ENCODE measurements around the gene CPSF3.
"Not testable (repeated sequence)": the region's sequence is repeated elsewhere in the genome, so short reads cannot be mapped to it uniquely, and the experiment has no call there.

Gene CPSF3

DNA sequence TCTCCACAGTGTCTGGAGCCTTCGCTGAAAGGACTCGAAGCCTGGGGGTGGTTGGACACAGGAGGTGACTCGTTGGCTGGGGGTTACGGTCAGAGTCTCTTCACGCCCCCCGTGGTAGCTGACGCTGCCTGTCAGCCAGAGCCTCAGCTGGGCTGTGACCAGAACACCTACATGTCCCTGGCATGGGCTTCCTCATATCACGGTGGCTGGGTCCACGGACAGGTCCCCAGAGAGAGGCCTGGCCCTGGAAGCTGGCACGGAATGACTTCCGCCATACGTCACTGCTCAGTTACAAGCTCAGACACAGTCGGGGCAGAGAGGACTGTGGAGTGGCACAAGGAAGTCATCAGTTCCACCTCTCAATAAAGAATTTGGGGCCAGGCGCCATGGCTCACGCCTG lies 28.6 kb upstream of the CPSF3 start:
- DNase-seq (ENCODE audit: low read depth): no peak

DNA sequence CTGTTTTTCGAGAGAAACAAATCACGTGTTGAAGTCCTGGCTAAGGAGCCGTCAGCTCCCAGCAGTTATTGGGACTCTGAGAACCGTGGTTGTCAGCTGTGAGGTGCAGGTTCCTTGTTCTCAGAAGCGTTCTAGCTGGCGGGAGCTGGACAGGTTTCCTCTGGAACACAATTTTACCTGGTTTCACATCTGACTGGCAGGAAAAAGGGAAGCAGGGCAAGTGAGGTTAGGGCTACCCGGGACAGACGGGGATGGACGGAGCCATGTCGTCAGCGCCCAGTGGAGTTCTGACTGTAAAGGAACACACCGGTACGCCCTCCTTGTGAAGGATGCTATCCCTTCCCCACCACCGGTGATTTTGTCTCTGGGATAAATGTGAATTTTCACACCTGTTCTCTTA lies 26.3 kb upstream of the CPSF3 start:
- DNase-seq (ENCODE audit: low read depth): no peak

DNA sequence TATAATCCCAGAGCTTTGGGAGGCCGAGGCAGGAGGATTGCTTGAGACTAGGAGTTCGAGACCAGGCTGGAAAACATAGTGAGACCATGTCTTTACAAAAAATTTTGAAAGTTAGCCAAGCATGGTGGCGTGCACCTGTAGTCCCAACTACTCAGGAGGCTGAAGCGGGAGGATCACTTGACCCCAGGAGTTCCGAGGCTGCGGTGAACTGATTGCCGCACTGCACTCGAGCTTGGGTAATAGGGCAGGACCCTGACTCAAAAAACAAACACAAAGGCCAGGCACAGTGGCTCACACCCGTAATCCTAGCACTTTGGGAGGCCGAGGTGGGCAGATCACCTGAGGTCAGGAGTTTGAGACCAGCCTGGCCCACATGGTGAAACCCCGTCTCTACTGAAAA lies 25.2 kb upstream of the CPSF3 start:
- not testable (repeated sequence) for DNase-seq (ENCODE audit: low read depth)

DNA sequence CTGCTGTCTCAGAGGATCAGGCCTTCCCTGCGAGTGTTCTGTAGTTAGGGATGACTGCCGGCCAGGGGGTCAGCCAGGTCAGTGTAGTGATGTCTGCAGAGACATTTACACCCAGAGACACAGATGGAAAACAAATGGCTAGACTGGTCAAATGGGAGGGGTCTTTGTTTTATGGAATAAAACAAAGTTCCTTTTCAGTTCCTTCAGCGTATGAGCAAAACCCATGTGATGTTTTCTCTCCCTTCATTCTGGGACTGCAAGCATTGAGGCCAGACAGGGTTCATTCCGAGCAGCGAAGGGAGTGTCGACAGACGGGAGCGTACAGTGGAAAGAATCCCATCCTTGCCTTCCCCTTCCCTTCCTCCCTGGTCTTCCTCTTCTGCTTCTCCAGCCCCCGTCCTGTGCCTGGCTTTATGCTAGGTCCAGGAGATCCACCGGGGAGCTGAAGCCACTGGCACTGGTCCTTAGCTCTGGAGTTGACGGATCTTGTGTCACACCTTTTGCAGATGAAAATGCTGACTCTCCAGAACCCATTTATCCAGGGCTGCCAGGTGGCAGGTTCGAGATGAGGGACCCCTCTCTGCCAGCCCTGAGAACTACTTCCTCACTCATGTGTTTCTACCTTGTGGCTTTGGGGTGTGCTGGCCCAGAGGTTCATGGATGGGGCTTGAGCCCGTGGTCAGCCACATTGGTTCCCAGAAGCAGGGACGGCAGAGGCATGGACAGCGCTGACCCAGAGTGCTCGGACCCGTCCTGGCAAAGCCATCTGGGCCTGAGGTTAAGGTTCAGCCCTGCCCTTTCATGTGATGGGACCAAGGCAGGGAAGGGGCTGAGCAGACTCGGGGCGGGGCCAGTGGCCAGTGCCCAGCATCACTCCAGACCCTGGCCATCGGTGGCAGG lies 24.3 kb upstream of the CPSF3 start:
- DNase-seq (ENCODE audit: low read depth): no peak

DNA sequence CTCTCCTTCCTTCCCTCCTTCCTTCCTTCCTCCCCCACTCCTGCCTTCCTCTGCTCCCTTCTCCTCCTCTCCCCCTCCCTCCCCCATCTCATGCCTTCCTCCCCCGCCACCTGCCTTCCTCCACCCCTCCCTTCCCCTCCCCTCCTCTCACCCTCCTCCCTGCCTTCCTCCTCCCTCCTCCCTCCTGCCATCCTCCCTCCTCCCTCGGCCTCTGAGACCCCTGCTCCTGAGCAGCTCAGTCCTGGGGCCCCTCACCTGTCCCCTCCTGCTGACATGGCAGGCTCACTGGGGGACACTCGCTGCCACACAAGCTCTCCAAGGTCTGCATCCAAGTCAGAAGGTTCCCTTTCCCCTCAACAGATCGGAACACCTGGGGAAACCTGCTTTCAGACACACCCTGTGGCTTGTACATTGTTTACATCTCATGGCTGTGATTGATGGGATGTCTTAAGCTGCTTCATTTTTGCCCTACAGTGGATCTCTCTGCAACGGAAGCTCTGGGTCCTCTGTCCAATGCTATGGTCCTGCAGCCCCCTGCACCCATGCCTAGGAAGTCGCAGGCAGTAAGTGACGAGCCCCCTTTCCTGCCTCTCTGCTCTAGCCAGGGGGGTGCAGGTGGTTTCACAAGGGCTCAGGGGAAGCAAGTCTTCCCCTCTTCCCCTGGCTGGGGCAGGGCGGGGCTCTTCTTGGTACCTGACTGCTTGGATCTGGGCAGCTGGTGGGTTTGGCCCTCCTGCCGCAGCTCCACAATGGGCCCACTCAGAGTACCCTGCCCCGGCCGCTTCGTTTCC lies 23.0 kb upstream of the CPSF3 start:
- no peak for DNase-seq (ENCODE audit: low read depth)

DNA sequence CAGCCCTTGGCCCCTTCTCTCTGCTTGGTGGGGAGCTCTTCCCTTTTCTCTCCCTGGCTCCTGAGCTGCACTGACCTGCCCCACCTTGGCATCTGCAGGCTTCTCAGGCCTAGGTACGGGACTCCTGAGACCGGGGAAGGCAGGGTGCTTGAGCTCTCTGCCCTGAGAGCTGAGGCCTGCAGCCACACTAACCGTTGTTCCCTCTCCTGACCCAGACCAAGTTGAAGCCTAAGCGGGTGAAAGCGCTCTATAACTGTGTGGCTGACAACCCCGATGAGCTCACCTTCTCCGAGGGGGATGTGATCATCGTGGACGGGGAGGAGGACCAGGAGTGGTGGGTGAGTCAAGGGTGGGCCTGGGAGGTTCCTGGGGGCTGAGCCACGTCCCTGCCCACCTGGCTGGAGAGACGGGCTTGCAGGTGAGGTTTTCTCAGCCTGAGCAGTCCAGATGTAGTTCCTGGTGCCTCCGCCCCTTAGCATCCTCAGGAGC lies 22.4 kb upstream of the CPSF3 start:
- no peak for DNase-seq (ENCODE audit: low read depth)

DNA sequence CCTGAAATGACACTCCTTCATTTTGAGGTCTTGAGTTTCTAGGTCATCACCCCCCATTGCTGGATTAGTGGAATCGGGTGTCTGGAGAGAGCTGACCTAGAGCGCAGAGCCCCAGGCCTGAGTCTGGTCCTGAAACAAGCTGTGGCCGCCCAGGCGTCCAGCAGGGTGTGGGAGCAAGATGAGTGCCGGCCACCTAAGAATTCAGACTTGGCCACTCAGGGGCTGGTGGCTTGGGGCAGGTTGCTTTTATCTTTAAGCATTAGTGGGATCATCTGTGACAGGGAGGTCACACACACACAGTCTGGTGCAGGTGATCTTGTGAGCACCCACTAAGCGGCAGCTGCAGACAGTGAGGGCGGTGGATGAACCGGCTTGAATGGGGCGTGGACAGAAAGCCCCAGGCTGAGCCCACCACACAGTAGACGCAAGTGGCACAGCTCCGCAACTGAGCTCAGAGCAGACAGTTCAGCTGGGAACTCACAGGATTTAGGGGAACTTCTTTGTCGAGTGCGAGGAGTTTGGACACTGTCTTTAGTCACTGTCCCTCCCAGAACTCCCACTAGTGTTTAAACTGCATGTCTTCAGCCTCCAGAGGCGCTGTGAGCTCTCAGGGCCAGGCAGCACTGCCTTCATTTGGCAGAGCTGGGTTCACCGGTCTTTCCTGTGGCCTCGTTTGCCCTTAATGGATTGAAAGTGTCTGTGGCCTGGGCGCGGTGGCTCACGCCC lies 21.6 kb upstream of the CPSF3 start:
- no peak for DNase-seq (ENCODE audit: low read depth)

DNA sequence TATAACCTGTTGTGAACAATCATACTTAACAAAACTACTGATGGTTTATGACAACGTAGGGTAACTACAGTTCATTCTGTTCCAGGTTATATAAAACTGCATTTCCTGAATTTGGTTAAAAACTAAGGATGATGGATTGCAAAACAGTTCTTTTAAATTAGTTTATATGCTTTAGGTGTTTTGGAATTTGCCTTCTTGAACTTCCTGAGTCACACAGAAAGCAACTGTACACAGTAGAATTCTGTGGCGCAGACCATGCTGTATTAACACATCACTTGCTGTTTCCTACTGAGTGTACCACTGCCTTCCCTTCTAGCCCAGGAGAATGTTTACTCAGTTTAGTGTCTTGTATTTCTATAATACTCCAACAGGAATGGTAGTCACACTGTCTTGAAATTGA lies 19.5 kb upstream of the CPSF3 start:
- DNase-seq (ENCODE audit: low read depth): peak; percentile 51

DNA sequence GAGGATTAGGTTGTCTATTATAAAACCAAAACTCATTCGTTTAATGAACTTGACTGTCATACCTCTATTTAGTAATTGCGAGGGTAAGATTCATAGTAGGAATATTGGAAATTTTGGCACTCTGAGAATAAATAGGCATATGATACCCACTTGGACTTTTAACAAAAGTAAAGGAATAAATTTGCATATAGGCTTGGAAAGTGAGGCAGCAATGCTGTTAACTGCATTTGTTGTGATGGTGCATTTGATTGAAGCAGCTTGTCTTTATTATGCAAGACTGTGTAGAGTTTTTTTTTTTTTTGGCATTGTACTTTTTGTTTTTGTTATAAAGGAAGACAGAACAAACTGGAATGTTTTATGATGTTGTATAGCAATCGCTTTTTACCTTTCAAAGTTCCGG lies 19.0 kb upstream of the CPSF3 start:
- DNase-seq (ENCODE audit: low read depth): no peak

DNA sequence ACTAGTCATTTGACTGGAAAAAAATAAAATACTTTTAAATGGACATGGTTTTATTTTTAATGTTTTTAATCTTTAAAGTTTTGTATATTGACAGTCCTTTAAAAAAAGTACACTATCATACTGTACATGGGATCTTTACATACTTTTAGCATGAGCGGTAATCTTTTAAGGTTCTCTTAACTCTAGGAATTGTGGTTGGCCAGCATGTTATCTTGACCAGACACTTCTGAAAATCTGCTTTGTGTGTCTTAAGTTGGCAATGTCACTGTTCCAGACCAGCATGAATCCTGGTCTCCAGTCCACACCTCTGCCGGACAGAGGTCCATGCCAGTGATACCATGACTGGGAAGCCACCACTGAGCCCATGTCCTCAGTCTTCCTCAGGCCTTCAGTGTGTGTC lies 17.8 kb upstream of the CPSF3 start:
- DNase-seq (ENCODE audit: low read depth): peak; percentile 36

DNA sequence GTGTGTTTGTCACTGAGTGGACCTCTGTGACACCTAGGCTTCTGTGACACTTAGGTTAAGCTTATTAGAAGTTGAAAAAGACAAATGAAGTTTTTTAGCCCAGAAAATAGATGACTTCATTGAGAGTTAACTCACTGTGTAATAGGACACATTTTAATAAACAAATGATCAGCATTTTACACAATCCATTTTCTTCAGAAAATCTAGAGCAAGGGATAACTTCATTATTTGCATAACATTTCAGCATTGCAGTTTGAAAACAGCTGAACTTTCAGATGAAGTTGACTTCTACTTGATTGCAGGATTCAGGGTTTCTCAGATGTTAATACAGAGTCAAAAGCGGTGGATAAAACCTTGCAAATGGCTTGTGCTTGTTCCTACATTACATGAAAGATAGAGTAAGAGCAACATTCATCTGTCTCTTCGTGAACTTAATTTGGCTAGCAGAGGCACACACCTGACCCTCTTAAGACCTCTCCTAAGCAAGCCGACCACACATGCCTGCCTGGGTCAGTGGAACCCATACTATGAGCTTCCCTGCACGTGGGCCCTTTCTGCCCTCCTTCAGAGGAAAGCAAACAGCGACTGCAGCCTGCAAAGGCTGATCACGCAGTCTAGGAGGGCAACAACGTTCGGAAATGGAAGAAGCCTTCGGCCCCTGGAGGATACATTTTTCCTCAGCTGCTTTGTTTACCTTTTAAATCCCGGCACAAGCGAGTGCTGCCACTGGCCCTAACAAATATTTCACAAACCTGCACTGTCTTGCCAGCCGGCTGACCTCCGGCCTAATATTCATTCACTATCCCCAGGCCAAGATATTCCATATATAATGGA lies 16.7 kb upstream of the CPSF3 start:
- no peak for DNase-seq (ENCODE audit: low read depth)

DNA sequence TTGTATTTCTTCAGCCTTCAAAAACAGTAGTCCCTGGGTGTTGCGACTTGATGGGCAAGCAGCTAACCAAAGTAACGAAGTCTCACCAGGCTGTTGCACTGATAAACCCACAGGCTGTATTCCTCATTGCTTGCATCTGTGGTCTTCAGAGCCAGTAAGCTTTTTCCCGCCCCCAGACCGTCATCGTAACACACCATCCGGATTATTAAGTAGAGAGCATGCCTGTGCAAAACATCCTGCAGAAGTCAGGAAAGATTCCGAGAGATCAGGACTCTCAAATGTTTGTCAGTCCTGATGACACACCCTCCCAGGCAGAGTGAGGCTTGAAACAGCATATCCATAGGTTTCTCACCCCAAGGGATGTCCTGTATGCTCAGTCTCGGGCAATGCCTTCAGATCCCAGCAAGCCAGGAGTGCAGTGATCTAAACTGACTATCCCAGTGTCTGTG lies 16.1 kb upstream of the CPSF3 start:
- DNase-seq (ENCODE audit: low read depth): no peak

DNA sequence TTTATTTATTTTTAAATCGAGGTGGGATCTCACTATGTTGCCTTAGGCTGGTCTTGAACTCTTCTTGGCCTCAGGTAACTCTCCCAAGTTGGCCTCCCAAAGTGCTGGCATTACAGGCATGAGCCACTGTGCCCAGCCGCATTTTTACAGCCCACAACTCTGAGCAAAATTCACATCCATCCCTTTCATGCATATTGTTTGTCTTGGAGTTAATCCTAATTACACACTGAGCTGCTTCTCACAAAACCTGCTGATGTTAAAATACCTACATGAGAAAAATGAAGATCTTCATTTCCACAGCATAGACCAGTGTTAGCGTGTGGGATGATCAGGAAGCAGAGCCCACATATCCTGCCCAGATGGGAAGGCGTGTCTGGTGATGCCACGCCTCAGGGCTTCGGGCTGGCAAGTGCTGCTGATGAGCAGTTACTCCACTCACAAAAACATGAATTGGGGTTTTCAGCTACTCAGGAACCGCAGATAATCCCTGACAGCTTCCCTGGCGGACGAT lies 14.8 kb upstream of the CPSF3 start:
- no peak for DNase-seq (ENCODE audit: low read depth)

DNA sequence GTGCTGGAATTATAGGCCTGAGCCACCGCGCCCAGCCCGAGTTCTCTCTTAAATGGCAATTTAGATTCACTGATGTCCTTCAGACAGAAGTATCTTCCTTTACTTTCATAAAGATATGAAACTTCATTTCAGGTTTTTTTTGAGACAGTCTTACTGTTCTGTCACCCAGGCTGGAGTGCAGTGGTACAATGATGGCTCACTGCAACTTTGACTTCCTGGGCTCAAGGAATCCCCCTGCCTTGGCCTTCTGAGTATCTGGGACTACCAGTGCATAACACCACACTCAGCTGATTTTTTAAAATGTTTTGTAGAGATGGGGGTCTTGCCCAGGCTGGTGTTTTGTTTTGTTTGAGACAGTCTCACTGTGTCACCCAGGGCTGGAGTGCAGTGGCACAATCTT lies 13.3 kb upstream of the CPSF3 start:
- DNase-seq (ENCODE audit: low read depth): no peak

DNA sequence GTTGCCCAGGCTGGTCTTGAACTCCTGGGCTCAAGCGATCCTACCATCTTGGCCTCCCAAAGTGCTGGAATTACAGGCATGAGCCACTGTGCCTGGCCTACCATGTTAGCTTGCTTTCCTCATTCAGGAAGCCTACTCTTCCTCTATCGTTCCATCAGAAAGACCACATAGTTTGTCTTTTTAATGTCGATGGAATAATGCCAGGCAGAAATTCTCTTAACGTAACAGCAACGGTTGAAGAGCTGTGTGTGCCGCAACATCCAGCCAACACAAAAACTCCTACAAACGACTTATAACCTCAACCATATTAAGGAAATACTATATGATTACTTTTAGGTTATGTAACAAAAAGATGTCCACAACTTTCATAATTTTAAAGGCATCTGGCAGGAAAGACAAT lies 10.7 kb upstream of the CPSF3 start:
- DNase-seq (ENCODE audit: low read depth): no peak

DNA sequence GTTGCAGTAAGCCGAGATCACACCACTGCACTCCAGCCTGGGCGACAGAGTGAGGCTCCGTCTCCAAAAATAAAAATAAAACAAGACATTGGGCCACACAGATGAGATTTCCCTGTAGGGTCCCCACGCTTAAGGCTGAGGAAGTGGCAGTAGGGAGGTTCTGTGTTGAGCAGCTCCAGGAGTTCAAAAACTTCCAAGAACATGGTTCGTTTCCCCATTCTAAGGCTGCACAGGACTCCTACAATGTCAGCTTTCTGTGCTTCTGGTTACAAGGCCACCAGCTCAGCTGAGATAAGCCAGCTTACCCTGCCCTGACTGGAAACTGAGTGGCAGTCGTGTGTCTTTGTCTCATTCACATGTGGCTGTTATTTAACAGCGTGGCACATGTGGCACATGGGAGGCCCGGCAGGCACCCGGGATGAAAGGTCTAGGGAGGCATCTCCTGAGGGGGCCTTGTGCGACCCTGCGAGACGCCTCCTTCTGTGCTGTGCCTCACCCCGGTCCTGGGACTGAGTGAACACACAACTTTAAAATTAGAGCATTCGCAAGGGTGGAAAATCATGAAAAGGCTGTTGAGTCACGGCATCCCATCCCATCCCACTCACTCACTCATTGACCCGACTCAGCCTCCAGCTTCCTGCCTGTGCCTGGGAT lies 7.8 kb upstream of the CPSF3 start:
- DNase-seq (ENCODE audit: low read depth): peak; percentile 20

DNA sequence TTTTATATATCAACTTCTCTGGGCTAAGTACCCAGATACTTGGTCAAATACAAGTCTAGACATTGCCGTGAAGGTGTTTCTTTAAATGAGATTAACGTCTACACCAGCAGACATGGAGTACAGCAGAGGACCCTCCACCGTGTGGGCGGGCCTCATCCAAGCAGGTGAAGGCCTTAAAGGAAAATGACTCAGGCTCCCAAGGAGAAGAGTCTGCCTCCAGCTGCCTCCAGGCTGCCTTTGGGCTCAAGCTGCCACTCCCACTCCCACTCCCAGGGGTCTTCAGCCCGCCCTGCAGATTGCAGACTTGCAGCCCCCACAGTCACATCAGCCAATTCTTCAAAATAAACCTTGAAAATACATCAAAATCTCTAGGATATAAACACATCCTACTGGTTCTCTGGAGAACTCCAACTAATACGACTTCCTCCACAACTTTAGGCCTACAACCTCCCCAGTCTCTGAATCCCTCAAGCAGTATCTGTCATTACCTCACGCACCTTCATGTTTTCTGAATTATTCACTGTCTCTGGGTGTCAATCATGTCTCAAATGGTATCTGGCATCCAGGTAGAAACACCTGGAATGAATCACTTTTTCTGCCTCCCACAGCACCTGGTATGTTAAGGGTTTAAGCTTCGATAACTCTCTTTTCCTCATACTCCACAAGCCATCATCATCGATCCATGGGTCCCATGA lies 7.0 kb upstream of the CPSF3 start:
- no peak for DNase-seq (ENCODE audit: low read depth)

DNA sequence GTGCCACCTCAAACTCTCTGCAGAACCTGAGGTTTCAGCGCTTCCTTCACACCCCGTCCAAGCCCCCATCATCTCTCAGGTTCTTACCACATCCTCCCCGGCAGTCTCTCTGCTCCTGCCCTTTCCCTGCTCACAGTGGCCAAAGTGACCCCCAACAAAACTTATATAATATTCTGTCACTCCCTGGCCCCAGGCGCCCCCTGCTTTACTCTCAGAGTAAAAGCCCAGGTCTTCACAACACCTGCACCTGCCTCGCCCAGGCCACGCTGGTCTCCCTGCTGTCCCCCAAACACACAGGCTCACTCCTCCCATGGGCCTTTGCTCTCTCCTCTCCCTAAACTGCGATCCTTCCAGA lies 6.5 kb upstream of the CPSF3 start:
- no peak for DNase-seq (ENCODE audit: low read depth)

DNA sequence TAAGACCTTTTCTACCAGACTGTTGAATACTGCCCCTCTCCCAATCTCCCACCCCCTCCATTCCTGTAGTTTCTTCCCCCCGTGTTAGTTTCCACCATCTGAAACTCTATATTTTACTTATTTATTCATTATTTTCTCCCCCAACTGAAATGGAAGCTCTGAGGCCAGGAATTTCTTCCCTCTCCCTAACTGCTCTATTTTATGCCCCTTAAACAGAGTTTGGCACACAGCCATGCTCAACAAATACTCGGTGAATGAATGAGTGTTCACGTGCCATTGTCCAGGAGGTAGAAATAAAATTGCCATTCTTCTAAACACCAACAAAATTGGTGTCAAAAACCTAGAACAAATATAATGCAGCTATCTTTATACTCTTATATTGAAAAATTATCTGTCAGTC lies 5.7 kb upstream of the CPSF3 start:
- no peak for DNase-seq (ENCODE audit: low read depth)

DNA sequence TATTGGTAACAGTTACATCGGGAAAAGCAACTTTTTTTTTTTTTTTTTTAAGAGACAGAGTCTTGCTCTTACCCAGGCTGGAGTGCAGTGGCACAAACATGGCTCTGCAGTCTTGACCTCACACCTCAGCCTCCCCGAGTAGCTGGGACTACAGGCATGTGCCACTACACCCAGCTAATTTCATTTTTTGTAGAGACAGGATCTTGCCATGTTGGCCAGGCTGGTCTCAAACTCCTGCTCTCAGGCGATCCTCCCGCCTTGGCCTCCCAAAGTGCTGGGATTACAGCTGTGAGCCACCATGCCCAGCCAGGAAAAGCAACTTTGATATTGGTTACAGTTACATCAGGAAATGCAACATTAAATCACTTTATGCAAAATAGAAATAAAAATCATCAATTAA lies 4.7 kb upstream of the CPSF3 start:
- no peak for DNase-seq (ENCODE audit: low read depth)
